H1 (cell line): ENCODE measurements around the gene RCBTB1. TPM values are rescaled to one million over a fixed set of nuclear protein-coding genes. Genes with fewer than 3 reads are reported as not detected.
A peak's percentile ranks its signal among the peaks of the same experiment; 100 is the strongest.

Source experiments
- CTCF ChIA-PET: fragments of 300-600 bp; sonication (Branson Sonifier 250); formaldehyde crosslinking; loops from one replicate; lab custom pipeline; 2021; ENCODE audit not compliant: partially characterized antibody; lab: Charles Lee
- POLR2A ChIA-PET: fragments of 300-600 bp; sonication (Branson Sonifier 250); formaldehyde crosslinking; loops from one replicate; lab custom pipeline; 2021; ENCODE audit warnings: inconsistent platforms; ENCODE audit not compliant: partially characterized antibody; lab: Charles Lee
- DNase-seq, 2 experiments: peaks; one replicate each; pipeline versions ENCODE4 v3.0.0 to v3.0.0-alpha.2; 2010 to 2022; ENCODE audit warnings: low spot score in 2 of 2, low read depth in 1 of 2, mixed read lengths in 1 of 2
- FAIRE-seq: peaks from 2 replicates; lab custom pipeline; 2011; peaks lifted over from hg19 to GRCh38; lab: Jason Lieb, UNC
- H2AFZ ChIP-seq: 2 replicates; pipeline ENCODE4 v1.8.1; 2012; ENCODE audit warnings: low read length, inconsistent platforms
- H2AK5ac ChIP-seq: 2 replicates; pipeline ENCODE4 v1.6.1; 2013; ENCODE audit warnings: low read depth, low read length
- H2BK120ac ChIP-seq: replicated peaks from 2 replicates; pipeline ENCODE3; 2013; ENCODE audit warnings: low read depth, low read length, inconsistent platforms
- H2BK12ac ChIP-seq: 2 replicates; pipeline ENCODE4 v1.6.1; 2013; ENCODE audit warnings: low read depth, low read length
- H2BK15ac ChIP-seq: 2 replicates; pipeline ENCODE4 v1.6.1; 2013; ENCODE audit warnings: low read length
- H2BK20ac ChIP-seq: 2 replicates; pipeline ENCODE4 v1.6.1; 2013; ENCODE audit warnings: low read length
- H2BK5ac ChIP-seq: 2 replicates; pipeline ENCODE4 v1.6.1; 2013; ENCODE audit warnings: low read depth, low read length
- H3K14ac ChIP-seq: 2 replicates; pipeline ENCODE4 v1.6.1; 2013; ENCODE audit warnings: inconsistent platforms; ENCODE audit not compliant: insufficient read length
- H3K18ac ChIP-seq: 2 replicates; pipeline ENCODE4 v1.6.1; 2013; ENCODE audit warnings: low read length; ENCODE audit errors: extremely low read depth
- H3K23ac ChIP-seq: 2 replicates; pipeline ENCODE4 v1.6.1; 2013; ENCODE audit warnings: inconsistent platforms; ENCODE audit not compliant: insufficient read length
- H3K23me2 ChIP-seq: 2 replicates; pipeline ENCODE4 v1.6.1; 2013; ENCODE audit warnings: low read depth, low read length
- H3K27ac ChIP-seq: 2 replicates; pipeline ENCODE4 v1.6.1; 2011; ENCODE audit warnings: low read depth, low read length, inconsistent platforms
- H3K27me3 ChIP-seq, 4 experiments: replicated peaks in 1 of 4; 1 replicate in 1 of 4; 2 replicates in 3 of 4; pipeline versions ENCODE4 v1.6.1 to v1.8.1; 2011 to 2013; ENCODE audit warnings: low read length in 3 of 4, mild to moderate bottlenecking in 3 of 4, inconsistent platforms in 2 of 4, mixed read lengths in 2 of 4, moderate library complexity in 1 of 4; ENCODE audit not compliant: control insufficient read depth in 3 of 4, insufficient read depth in 3 of 4; ENCODE audit errors: extremely low read depth in 1 of 4
- H3K36me3 ChIP-seq, 4 experiments: 2 replicates each; pipeline versions ENCODE4 v1.6.1 to v1.8.1; 2011 to 2013; ENCODE audit warnings: mild to moderate bottlenecking in 4 of 4, low read length in 3 of 4, moderate library complexity in 2 of 4, control low read depth in 1 of 4, inconsistent platforms in 1 of 4; ENCODE audit not compliant: insufficient read depth in 4 of 4, control insufficient read depth in 2 of 4
- H3K4ac ChIP-seq: replicated peaks from 2 replicates; pipeline ENCODE3; 2013; ENCODE audit warnings: low read length, low read depth, mixed read lengths, inconsistent platforms; ENCODE audit not compliant: insufficient read length
- H3K4me1 ChIP-seq, 4 experiments: replicated peaks in 1 of 4; 1 replicate in 1 of 4; 2 replicates in 3 of 4; pipeline versions ENCODE4 v1.6.1 to v1.8.1; 2011 to 2013; ENCODE audit warnings: low read length in 3 of 4, inconsistent platforms in 2 of 4, mixed read lengths in 1 of 4; ENCODE audit not compliant: insufficient read depth in 4 of 4, control insufficient read depth in 3 of 4
- H3K4me2 ChIP-seq, 2 experiments: 2 replicates each; pipeline versions ENCODE4 v1.6.1 to v1.8.1; 2011 to 2013; ENCODE audit warnings: low read depth in 2 of 2, low read length in 2 of 2, control low read depth in 1 of 2, inconsistent platforms in 1 of 2, mild to moderate bottlenecking in 1 of 2; ENCODE audit not compliant: insufficient read depth in 1 of 2
- H3K4me3 ChIP-seq, 4 experiments: fragments of 200-600, 300-600 bp in 1 of 4; sonication (generic), shearing (Covaris generic), sonication (Bioruptor Twin) in 1 of 4; 2 replicates each; pipeline versions ENCODE4 v1.5.1 to v1.8.1; 2011 to 2016; ENCODE audit warnings: low read length in 4 of 4, low read depth in 3 of 4, control low read depth in 2 of 4, inconsistent platforms in 2 of 4, mild to moderate bottlenecking in 2 of 4, mixed read lengths in 1 of 4, moderate library complexity in 1 of 4; ENCODE audit not compliant: insufficient read depth in 2 of 4; ENCODE audit errors: extremely low read depth in 1 of 4
- H3K56ac ChIP-seq: replicated peaks from 2 replicates; pipeline ENCODE3; 2013; ENCODE audit warnings: low read depth, mild to moderate bottlenecking, mixed read lengths, low read length, inconsistent platforms; ENCODE audit not compliant: insufficient read length
- H3K79me1 ChIP-seq: 2 replicates; pipeline ENCODE4 v1.6.1; 2013; ENCODE audit warnings: low read depth, low read length, control low read depth
- H3K79me2 ChIP-seq, 2 experiments: 2 replicates each; pipeline versions ENCODE4 v1.6.1 to v1.8.1; 2012 to 2013; ENCODE audit warnings: low read length in 2 of 2, mild to moderate bottlenecking in 2 of 2, inconsistent platforms in 1 of 2; ENCODE audit not compliant: insufficient read depth in 2 of 2, control insufficient read depth in 1 of 2
- H3K9ac ChIP-seq, 4 experiments: replicated peaks in 1 of 4; 1 replicate in 1 of 4; 2 replicates in 3 of 4; pipeline versions ENCODE4 v1.6.1 to v1.8.1; 2011 to 2013; ENCODE audit warnings: low read depth in 3 of 4, low read length in 3 of 4, control low read depth in 2 of 4, mild to moderate bottlenecking in 2 of 4, moderate library complexity in 2 of 4, inconsistent platforms in 1 of 4; ENCODE audit errors: extremely low read depth in 1 of 4
- H3K9me3 ChIP-seq, 2 experiments: 2 replicates each; pipeline versions ENCODE4 v1.6.1 to v1.8.1; 2012 to 2013; ENCODE audit warnings: mild to moderate bottlenecking in 2 of 2, moderate library complexity in 2 of 2, control low read depth in 1 of 2, inconsistent platforms in 1 of 2, low read depth in 1 of 2, low read length in 1 of 2, mixed read lengths in 1 of 2; ENCODE audit not compliant: insufficient read depth in 2 of 2
- H4K20me1 ChIP-seq, 2 experiments: replicated peaks in 1 of 2; 2 replicates each; pipeline versions ENCODE3 to v1.8.1; 2011 to 2013; ENCODE audit warnings: inconsistent platforms in 2 of 2, low read length in 2 of 2, mild to moderate bottlenecking in 1 of 2; ENCODE audit not compliant: insufficient read depth in 2 of 2, control insufficient read depth in 1 of 2
- H4K5ac ChIP-seq: 2 replicates; pipeline ENCODE4 v1.6.1; 2013; ENCODE audit warnings: low read length, low read depth, mixed read lengths, inconsistent platforms; ENCODE audit not compliant: insufficient read length
- H4K8ac ChIP-seq: 2 replicates; pipeline ENCODE4 v1.8.0; 2013; ENCODE audit warnings: mild to moderate bottlenecking, moderate library complexity, low read length, inconsistent platforms; ENCODE audit not compliant: insufficient read depth; ENCODE audit errors: extremely low read depth
- H4K91ac ChIP-seq: replicated peaks from 2 replicates; pipeline ENCODE3; 2013; ENCODE audit warnings: low read length, mixed read lengths, inconsistent platforms; ENCODE audit not compliant: insufficient read length
- EGR1 ChIP-seq: IDR thresholded peaks from 2 replicates; pipeline ENCODE4 v1.6.1; 2011; ENCODE audit warnings: low read depth, low read length, borderline replicate concordance
- HDAC2 ChIP-seq, 2 experiments: fragments of 300-600 bp in 1 of 2; sonication (generic) in 1 of 2; IDR thresholded peaks; 2 replicates each; pipeline ENCODE4 v1.6.1; 2011 to 2012; ENCODE audit warnings: low read depth in 2 of 2, low read length in 2 of 2, mild to moderate bottlenecking in 2 of 2, moderate library complexity in 2 of 2, borderline replicate concordance in 1 of 2, inconsistent platforms in 1 of 2
- NANOG ChIP-seq: IDR thresholded peaks from 2 replicates; pipeline ENCODE4 v1.6.1; 2011; ENCODE audit warnings: low read length, low read depth, mild to moderate bottlenecking, inconsistent platforms; ENCODE audit not compliant: insufficient read depth, poor library complexity, severe bottlenecking
- RAD21 ChIP-seq, 2 experiments: IDR thresholded peaks in 1 of 2; conservative IDR thresholded peaks in 1 of 2; 2 replicates each; pipeline ENCODE4 v1.6.1; 2011; ENCODE audit warnings: low read depth in 2 of 2, low read length in 2 of 2, improper control_type of control experiment in 1 of 2, inconsistent platforms in 1 of 2, mild to moderate bottlenecking in 1 of 2, moderate library complexity in 1 of 2
- RNF2 ChIP-seq: fragments of 200-900, 300-1000 bp; sonication (generic); IDR thresholded peaks from 2 replicates; pipeline ENCODE4 v1.7.1; 2016; ENCODE audit warnings: borderline replicate concordance, low read depth, mild to moderate bottlenecking, antibody characterized with exemption, low read length; ENCODE audit not compliant: poor library complexity, severe bottlenecking; ENCODE audit errors: missing control alignments
- SIRT6 ChIP-seq: IDR thresholded peaks from one replicate; pipeline ENCODE4 v1.7.1; 2012; ENCODE audit warnings: low read length, inconsistent platforms
- SP2 ChIP-seq: IDR thresholded peaks from 2 replicates; pipeline ENCODE4 v1.6.1; 2012; ENCODE audit warnings: mild to moderate bottlenecking, low read length, inconsistent platforms
- WGBS, 2 experiments: shearing (Covaris generic) in 1 of 2; methylation state at CpG; one replicate each; pipeline versions ENCODE4 v1.1.6 to v1.1.7; 2013 to 2015; ENCODE audit warnings: low lambda C conversion rate in 2 of 2, mixed read lengths in 2 of 2, inconsistent platforms in 1 of 2, low coverage in 1 of 2, missing lambda C conversion rate in 1 of 2; ENCODE audit not compliant: insufficient replicate concordance in 2 of 2, insufficient coverage in 1 of 2, insufficient read length in 1 of 2; ENCODE audit errors: extremely low coverage in 1 of 2, missing lambda C conversion rate in 1 of 2; 5-methylcytosine and 5-hydroxymethylcytosine counted together
- polyA plus RNA-seq, 7 experiments: library from polyadenylated mRNA; depleted of rRNA in 3 of 7; stranded (reverse) in 5 of 7; unstranded in 2 of 7; fragments of >200 nt in 5 of 7; fragments of 200-250 nt in 2 of 7; gene quantifications; 1 replicate in 5 of 7; 2 replicates in 1 of 7; 4 replicates in 1 of 7; pipeline versions ENCODE4 v1.2.1 to v1.2.3, GENCODE V29; 2011 to 2013; ENCODE audit warnings: missing spikeins in 2 of 7, mixed read lengths in 2 of 7
- total RNA-seq: library from RNA; stranded (reverse); fragmentation: NEBNext Ultra II Directional; extraction: Animal tissue kit (Norgen Biotek cat#: 25700); gene quantifications from 2 replicates; pipeline ENCODE4 v1.2.1, GENCODE V29; 2021
- TF ChIP-seq, protein P1 (sequence below): IDR thresholded peaks from 2 replicates; pipeline ENCODE4 v1.6.1; 2012; ENCODE audit warnings: inconsistent platforms

The RCBTB1 gene
- total and polyA plus RNA-seq, 2 of the 8 experiments (the other 6 are each of a cell fraction or from before 2014, with no cell fraction given): 13.7 to 29.8 TPM

DNA sequence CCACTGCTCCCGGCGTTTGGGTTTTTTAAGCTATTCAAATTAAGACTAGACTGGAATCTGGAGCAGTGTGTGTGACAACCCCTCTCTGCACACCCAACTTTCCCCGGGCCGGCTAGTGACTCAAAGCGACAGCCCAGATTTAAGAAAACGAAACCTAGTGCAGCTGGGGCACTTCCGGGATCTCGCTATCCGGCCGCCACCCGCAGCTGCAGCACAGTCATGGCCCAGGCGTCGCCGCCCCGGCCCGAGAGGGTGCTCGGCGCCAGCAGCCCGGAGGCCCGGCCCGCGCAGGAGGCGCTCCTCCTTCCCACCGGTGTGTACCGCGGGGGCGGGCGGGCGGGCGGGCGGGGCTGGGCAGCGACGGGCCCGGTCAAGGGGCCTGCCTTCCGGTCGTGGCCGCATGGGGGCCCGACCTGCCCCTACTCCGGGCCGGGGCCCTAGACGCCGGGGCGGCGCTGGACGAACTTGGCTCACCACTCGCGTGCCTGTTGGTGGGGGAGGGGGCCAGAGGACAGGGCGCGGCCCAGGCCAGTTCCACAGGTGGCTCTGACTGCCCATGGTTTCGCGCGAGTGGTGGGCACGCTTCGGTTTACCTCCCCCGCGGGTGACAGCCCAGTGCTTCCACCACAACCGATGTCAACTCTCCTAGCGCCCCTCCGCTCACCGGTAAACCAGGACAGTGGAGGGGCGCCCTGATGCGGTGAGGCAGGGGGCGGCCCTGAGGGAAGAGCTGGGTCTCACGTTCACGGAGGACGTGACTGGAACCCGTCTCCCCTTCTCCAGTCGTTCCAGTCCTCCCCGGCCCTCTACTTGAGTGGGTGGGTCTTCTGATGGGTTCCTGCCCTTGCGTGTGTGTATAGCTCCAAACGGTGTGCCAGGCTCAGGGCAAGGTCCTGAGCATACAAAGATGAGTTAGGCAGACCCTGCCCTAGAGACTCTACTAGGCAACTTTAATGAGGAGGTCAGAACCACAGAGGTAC, 89.3 kb downstream of the RCBTB1 start, which contains the start of gene PHF11:
PHF11 (plus strand) TSS at position 171 of the 980 bp plus-strand sequence; CDS start at position 220, 49 bp downstream.
- H3K9ac ChIP-seq: peak within 1 kb of the TSS; percentile 14 to 63 (median 34)
- no peak within 1 kb of the TSS for H3K14ac ChIP-seq
- 3% methylated on average over 50 of the region's 71 CpGs; no CpG with 5 or more reads in 1 of the 2 experiments for WGBS, 2 experiments
- TF ChIP-seq NANOG (no peak), HDAC2 (IDR thresholded peaks at IDR 0.05; ENCODE audit: borderline replicate concordance in 1 of 2, low read depth in 2 of 2, low read length in 2 of 2) (peak in 1 of 2 experiments; percentile 49; a peak in 1 of 4 replicates), SIRT6 (no peak), SP2 (no peak), RAD21 (IDR thresholded peaks at IDR 0.05 in 1 of 2, conservative IDR thresholded peaks at IDR 0.05 in 1 of 2; ENCODE audit: low read depth in 2 of 2, low read length in 2 of 2) (peak; percentile 31), EGR1 (no peak), RNF2 (no peak)
- TF ChIP-seq, protein P1, sequence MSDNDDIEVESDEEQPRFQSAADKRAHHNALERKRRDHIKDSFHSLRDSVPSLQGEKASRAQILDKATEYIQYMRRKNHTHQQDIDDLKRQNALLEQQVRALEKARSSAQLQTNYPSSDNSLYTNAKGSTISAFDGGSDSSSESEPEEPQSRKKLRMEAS: 0 out of 2 replicates have a peak, but pooled peaks have one; percentile 25

More for the DNA sequence above, 89.3 kb downstream of the RCBTB1 start, which contains the start of gene PHF11:
- Histone ChIP-seq H3K4me3 (peak within 1 kb of the TSS; percentile 33 to 82 (median 72)), H4K8ac (peak within 1 kb of the TSS; percentile 90; the same call in 1 of the 2 replicates), H2BK120ac (no peak within 1 kb of the TSS), H4K91ac (peak within 1 kb of the TSS; percentile 87), H3K23me2 (peaks cover 5% of the 10 kb centered on the region; the same call in 1 of the 2 replicates), H3K9me3 (no peaks in the 10 kb centered on the region), H4K20me1 (no peaks in the 10 kb centered on the region), H3K27me3 (0 out of 7 replicates have a peak, but pooled peaks cover 0 to 2% (median 0%) of the 10 kb centered on the region in 4 experiments), H3K56ac (no peak within 1 kb of the TSS), H2BK20ac (no peak within 1 kb of the TSS), H4K5ac (peak within 1 kb of the TSS; percentile 20), H3K27ac (peak within 1 kb of the TSS; percentile 1; the same call in 1 of the 2 replicates), H3K4ac (no peak within 1 kb of the TSS), H2BK12ac (no peak within 1 kb of the TSS), H3K18ac (no peak within 1 kb of the TSS; the same call in 1 of the 2 replicates), H2BK5ac (peak within 1 kb of the TSS; percentile 61; the same call in 1 of the 2 replicates), H3K79me2 (no peaks in the 10 kb centered on the region), H3K79me1 (no peaks in the 10 kb centered on the region), H2AK5ac (no peak within 1 kb of the TSS), H2BK15ac (peak within 1 kb of the TSS; percentile 72; the same call in 1 of the 2 replicates), H3K4me2 (peak within 1 kb of the TSS; percentile 53 to 92), H3K4me1 (no peaks in the 10 kb centered on the region), H3K23ac (no peak within 1 kb of the TSS), H2AFZ (peak within 1 kb of the TSS; percentile 98), H3K36me3 (no peaks in the 10 kb centered on the region)
- DNase-seq: peak in 1 of 2 experiments; percentile 83
- POLR2A ChIA-PET: interaction anchor here (0.8 to 2.0 kb wide), 7 partner anchors 20 to 90 kb away, joined by 3 to 19 read pairs (median 4); partner anchors contain the start of genes CAB39L, RCBTB1 and SETDB2
- FAIRE-seq: no peak
- CTCF ChIA-PET: interaction anchor here (0.7 to 1.5 kb wide), 8 partner anchors 12 to 215 kb away, joined by 3 to 5 read pairs (median 4); no protein-coding TSS in a partner anchor
